SU-DHL-6 (cell line): ENCODE results near the gene OR6C65.

Source experiments
- CTCF ChIP-seq: fragments of 200-600 bp; sonication (generic); IDR thresholded peaks from one replicate; pipeline ENCODE4 v1.5.1; 2017; ENCODE audit warnings: antibody characterized with exemption, mild to moderate bottlenecking, low read length, moderate library complexity; ENCODE audit not compliant: insufficient read depth, poor library complexity, severe bottlenecking
- EZH2phosphoT487 ChIP-seq: fragments of 200-600 bp; sonication (generic), shearing (Covaris generic); conservative IDR thresholded peaks from 2 replicates; pipeline ENCODE4 v1.6.1; 2018; ENCODE audit warnings: mild to moderate bottlenecking, antibody characterized with exemption, low read length, moderate library complexity, mixed read lengths

- no peak for TF ChIP-seq CTCF
- no peak for TF ChIP-seq EZH2phosphoT487
Measured at GRCh38 chr12:55445357-55445756, 45.0 kb downstream of the OR6C65 start.
